ENCODE measurements around the gene GLP2R.
"Not testable (repeated sequence)": the region's sequence is repeated elsewhere in the genome, so short reads cannot be mapped to it uniquely, and the experiment has no call there.

GLP2R gene

GRCh38 chr17:9900044-9900594 lies 74.4 kb downstream of the GLP2R start:
- DNase-seq (ENCODE audit: low spot score): no peak

- no peak for DNase-seq (ENCODE audit: low spot score)
These were observed 75.1 kb downstream of the GLP2R start for GRCh38 chr17:9900784-9901183.

DNA sequence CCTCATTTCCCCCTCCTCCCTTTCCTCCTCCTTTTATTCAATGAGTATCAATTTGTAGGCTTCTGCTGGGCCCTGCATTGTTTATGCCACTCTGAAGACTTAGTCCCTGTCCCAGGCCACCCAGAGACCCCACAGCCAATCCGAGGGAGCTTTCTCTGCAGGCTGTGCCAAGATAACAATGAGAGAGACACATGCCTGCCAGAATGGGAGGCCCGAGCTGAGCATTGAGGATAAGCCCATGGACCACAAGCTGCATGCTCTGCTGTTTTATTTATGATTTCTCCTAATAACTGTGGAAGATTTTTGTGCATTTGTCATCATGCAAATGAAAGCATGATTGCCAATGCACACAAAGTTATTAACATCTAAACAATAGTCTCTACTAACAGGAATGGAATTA lies 76.4 kb downstream of the GLP2R start:
- no peak for DNase-seq (ENCODE audit: low spot score)

DNA sequence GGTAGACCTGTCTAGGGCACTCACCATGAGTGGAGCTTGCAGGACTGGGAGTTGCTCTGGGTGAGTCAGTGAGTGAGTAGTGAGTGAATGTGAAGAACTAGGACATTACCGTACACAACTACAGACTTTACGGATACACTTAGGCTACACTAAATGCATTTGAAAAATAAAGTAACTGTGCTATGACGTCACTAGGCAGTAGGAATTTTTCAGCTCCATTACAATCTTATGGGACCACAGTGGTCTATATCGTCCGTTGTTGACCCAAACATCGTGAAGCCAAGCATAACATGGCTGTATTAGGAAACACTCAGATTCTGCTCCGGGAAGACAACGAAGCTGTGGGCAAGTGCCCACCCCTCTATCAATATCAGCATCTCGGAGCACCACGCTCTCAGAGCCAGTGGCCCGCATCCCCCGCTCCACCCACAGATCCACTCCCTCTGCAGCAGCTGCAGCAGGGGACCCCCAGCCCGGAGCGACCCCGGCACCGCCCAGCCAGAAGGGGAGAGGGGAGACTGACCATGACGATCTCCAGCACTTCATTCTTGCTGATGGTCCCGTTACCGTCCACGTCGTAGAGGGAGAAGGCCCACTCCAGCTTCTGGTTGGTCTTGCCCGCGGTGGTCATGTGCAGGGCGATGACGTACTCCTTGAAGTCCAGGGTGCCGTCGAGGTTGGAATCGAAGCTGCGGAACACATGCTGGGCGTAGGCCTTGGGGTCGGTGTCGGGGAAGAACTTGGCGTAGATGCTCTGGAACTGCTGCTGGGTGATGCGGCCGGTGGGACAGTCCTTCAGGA lies 78.8 kb downstream of the GLP2R start:
- no peak for DNase-seq (ENCODE audit: low spot score)

- DNase-seq (ENCODE audit: low spot score): no peak
These were observed 79.3 kb downstream of the GLP2R start, which contains the start of gene RCVRN for GRCh38 chr17:9905078-9905415. RCVRN (minus strand) TSS chr17:9905271; CDS start chr17:9905180, 91 bp downstream.

GRCh38 chr17:9905902-9906301 lies 80.2 kb downstream of the GLP2R start:
- no peak for DNase-seq (ENCODE audit: low spot score)

DNA sequence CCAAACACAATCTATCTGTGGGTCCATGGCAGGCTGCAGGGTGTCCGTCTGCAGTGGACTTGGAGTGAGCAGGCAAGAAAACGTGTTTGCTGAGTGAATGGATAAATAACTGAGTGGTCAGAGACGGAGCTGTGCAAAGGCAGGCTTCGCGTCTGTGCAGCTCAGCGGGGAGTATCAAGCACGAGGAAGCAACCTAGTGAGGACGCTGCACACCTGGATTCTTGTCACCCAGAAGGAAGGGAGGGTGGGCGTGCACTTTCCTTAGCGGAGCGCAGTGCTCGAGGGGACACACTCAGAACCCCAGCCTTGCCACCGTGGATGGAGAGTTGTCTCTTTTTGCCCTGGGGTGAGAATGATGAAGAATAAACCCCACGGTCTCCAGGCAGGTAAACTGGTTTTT lies 80.9 kb downstream of the GLP2R start:
- no peak for DNase-seq (ENCODE audit: low spot score)

GRCh38 chr17:9907131-9907530 lies 81.4 kb downstream of the GLP2R start:
- no peak for DNase-seq (ENCODE audit: low spot score)

- no peak for DNase-seq (ENCODE audit: low spot score)
These were observed 82.3 kb downstream of the GLP2R start for GRCh38 chr17:9907883-9908648.

DNA sequence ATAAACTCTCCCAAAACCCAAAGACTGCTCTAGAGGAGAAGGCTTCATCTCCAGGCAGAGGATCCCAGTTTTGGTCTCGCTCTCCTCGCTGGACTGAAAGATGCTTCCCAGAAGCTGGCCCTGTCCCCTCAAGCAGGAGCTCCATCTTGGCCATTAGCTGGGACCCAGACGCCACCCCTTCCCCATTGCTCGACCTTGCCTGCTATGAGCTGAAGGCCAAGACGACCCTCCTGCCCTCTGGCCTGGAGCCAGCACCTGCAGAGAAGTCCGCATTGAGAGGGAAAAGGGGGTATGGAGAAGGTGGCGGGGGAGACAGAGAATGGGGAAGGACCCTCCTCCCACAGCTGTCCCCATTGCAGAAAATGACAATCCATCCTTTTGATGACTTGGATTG lies 82.9 kb downstream of the GLP2R start:
- DNase-seq (ENCODE audit: low spot score): no peak

GRCh38 chr17:9911089-9911488 lies 85.4 kb downstream of the GLP2R start:
- no peak for DNase-seq (ENCODE audit: low spot score)

DNA sequence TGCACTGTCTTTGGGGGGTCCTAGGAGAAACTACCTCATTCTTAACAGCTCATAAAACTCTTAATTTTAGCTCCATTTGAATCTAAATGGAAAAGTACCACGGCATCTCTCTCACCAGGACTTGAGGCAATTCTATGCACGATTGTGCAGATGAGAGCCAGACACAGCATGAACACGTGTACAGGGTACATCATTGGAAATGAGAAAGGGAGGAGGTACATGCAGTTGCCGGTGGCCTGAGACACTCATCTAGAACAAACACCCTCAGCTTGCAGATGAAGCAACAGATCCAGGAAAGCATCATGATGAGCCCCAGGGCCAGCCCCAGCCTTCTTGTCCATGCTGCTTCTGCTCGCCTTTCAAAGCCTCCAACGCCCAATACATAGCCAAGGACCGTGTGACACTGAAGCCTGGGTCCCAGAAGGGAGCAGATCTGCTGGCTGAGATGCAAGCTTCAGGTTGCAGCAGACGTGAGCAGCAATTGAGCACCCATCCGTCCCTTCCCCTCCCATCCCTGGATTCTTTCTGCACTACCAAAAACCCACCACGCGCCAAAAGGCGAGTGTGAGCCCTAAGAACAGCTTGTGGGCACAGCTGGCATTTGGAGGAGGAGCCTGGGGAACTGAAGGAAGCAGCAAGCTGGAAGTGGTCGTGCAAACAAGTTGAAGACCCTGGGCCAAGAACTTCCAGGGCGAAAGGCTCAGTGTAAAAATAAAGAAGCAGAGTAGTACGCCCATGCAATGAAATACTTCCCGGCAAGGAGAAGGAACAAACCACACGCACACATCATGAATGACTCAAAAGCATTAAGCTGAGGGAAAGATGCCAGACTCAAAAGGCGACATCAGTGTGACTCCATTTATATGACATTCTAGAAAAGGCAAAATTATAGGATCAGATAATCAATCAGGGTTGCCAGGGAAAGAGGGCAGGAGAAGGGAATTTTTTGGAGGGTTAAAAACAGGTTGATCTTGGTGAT lies 86.7 kb downstream of the GLP2R start:
- no peak for DNase-seq (ENCODE audit: low spot score)

GRCh38 chr17:9913476-9913875 lies 87.8 kb downstream of the GLP2R start:
- DNase-seq (ENCODE audit: low spot score): no peak

- no peak for DNase-seq (ENCODE audit: low spot score)
These were observed 90.4 kb downstream of the GLP2R start for GRCh38 chr17:9916108-9916507.

GRCh38 chr17:9917131-9917530 lies 91.4 kb downstream of the GLP2R start:
- DNase-seq (ENCODE audit: low spot score): no peak

DNA sequence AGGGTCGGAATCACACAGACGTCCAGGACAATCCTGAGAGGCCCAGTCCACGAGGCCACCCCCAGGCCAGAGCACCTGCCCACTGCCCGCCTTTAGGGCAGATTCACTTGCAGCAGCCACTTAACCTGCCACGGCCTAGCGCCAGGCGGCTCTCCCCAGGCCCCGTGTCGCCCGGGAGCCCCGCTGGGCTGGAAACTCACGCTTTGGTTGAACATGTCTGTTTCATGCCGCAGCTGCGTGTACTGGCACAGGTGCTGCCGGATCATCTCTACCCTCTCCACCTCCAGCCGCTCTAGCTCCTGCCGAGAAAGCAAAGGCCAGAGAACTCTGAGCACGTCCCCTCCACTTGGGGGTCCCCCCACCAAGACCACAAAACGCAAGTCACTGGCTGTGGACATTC lies 92.1 kb downstream of the GLP2R start:
- DNase-seq (ENCODE audit: low spot score): no peak

DNA sequence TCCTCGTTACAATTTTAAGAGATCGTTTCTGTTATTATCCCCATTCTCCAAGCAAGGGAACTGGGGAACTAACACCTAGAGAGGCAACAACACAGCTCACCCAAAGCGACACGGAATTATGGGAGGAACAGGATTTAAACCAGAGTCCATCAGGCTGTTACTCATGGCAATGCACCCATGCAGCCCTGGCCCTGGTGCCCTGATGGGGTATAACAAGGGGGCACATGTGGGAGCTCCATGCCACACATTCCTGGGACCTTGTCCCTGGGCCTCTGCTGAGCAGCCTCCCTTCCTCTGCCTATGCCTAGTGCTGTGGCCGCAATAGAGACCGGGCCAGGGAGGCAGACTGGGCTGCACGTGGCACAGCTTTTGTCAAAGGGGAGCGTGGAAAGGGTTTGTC lies 92.6 kb downstream of the GLP2R start:
- no peak for DNase-seq (ENCODE audit: low spot score)

- DNase-seq (ENCODE audit: low spot score): no peak
These were observed 93.2 kb downstream of the GLP2R start for GRCh38 chr17:9918804-9919352.

DNA sequence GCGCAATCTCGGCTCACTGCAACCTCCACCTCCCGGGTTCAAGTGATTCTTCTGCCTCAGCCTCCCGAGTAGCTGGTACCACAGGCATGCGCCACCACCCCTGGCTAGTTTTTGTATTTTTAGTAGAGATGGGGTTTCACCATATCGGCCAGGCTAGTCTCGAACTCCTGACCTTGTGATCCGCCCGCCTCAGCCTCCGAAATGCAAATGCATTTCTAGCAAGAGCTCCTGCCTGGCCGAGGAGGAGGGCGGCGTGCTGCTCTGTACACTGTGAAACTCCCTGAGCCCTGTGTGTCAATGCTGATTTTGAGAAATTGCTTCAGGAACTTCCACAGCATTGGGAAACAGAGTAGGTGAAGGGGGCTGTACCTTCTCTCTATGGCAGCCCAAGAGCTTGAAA lies 95.5 kb downstream of the GLP2R start:
- not testable (repeated sequence) for DNase-seq (ENCODE audit: low spot score)

DNA sequence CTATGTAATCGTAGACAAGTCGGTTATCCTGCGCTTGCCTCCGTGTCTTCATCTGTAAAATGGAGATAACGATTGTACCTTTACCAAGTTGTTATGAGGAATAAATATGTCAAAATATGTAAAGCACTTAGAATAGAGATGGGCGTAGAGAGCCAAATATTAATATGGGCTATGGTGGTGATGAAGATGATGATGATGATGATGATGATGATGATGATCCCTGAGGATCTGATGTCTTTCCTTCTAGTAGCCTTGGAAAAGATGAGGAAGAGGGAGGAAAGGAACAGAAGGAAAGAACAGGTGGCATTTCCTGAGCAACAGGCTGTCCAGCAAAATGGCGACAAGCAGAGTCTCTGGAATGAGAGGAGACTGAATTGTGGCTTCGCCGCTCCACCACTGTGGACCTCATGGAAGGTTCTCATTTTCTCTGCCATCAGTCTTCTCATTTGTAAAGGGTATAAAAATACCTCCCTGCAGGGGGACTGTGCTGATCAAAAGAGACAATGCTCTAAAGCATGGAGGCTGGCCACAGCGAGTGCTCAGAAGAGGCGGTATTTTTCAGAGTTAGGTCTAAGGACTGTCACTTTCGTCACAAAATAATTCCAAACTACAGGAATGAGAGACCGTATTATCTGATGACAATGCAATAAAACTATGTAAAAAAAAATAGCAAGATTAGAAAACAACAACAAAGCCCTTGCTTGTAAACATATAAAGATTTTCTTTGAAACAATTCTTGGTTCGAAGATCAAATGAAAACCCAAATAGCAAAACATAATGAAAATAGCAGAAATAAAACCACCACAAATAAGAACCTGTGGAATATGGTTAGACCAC lies 96.5 kb downstream of the GLP2R start:
- DNase-seq (ENCODE audit: low spot score): no peak

- peak; percentile 42 for DNase-seq (ENCODE audit: low spot score)
These were observed 99.0 kb downstream of the GLP2R start for GRCh38 chr17:9924735-9925191.
